GM18505 (cell line): ENCODE data around the gene SGPL1.

Experiments used
- ATAC-seq: cut with Tn5 transposase; IDR thresholded peaks from one replicate; pipeline ENCODE4 v1.9.1; 2021; ENCODE audit not compliant: unreplicated experiment
- POLR2A ChIP-seq: IDR thresholded peaks from 4 replicates; pipeline ENCODE4 v1.6.1; 2011; ENCODE audit warnings: borderline replicate concordance; ENCODE audit not compliant: insufficient read depth, insufficient read length; ENCODE audit errors: extremely low read depth

SGPL1 gene

DNA sequence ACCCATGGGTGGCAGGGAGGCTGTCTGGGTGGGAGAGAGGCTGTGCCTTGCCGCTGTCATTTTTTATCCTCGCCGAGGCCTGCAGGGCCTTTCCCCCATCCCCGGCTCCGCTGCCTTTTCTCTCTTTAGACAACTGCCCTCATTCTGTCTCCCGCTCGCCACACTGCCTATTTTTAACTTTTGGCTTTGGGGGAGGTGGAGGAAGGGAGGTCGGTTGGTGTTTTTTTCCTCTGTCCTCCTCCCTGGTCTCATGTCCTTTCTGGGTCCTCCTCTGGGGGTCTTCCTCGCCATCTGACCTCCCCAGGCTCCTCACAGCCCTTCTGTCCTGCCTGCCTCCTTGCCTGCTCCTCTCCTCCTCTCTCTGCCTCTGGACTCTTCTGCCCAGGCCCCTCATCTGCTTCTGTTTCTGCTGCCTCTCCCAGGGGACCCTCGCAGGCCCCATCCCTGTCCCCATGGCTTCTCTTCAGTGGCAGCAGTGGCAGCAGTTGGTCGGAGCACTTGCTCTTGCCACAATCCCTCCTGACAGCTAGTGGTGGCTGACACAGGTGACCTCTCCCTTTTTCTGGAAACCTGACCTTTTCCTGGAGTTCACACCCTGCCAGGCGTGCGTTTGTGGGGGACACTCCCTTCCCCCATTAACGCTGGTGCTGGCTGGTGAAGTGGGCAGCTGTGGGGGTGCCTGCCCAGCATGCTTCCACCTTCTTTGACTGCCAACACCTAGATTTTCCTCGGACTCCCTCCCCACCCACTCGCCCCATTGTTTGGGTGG, 92.1 kb downstream of the SGPL1 start:
- no peak for ATAC-seq
- TF ChIP-seq POLR2A = no peak

DNA sequence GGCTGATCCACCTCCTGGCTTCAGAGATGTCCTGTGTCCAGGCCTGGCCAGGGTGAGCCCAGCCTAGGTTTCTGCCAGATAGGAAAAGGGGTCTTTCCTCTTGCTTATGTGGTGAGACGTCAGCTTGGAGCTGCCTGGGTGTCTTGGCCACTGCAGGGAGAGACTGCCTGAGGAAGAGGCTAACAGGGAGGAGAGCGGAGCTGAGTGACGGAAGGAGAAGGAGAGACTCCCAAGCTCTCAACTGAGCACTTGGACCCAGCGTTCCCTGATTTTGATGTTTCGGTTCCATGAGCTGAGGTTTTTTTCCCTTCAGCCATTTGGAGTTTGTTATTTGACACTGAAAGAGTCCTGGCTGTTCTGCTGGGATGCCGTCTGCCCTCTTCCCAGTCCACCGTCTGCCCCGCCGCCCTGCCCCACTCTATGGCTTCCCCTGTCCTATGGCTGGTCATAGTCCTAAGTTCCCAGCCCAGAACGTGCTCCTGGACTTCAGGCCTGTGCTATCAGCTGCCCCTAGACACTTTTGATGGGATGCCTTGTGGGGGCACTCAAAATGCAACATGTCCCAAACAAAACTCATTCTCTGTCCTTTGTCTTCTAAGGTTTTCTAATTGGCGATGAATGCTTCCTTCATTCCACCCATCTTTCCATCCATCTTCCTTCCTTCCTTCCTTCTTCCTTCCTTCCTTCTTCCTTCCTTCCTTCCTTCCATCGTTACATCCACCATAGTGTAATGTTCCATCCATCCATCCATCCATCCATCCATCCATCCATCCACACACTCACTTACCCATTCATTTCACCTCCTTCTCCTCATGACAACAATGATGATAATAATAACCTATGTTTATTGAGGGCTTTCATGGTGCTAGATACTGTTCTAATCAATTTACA, 92.9 kb downstream of the SGPL1 start:
- ATAC-seq = no peak
- no peak for TF ChIP-seq POLR2A

DNA sequence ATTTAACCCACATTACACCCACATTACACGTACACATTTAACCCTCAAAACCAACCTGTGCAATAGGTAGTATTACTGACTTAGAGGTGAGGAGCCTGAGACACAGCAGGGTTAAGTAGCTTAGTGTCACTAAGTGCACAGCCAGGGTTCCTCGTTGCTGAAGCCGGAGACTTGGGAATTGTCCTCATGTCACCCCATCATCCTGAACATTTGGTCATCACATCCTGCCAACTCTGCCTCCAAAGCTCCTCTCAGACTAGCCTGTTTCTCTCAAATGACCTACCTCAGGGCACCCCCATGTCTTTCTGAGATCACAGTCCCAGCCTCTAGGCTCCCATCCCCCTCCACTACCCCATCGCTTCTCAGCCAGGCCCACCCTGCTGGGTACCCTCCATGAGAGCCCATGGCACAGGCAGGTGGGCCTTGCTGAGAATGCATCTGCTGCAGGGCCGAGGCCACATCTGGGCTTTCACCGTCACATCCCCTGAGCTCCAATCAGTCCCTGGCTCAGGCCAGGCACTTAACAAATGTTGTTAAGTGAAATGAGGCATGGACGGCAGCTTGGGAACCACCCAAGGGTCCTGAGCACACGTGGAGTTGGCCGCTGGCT, 93.7 kb downstream of the SGPL1 start:
- no peak for TF ChIP-seq POLR2A
- no peak for ATAC-seq

DNA sequence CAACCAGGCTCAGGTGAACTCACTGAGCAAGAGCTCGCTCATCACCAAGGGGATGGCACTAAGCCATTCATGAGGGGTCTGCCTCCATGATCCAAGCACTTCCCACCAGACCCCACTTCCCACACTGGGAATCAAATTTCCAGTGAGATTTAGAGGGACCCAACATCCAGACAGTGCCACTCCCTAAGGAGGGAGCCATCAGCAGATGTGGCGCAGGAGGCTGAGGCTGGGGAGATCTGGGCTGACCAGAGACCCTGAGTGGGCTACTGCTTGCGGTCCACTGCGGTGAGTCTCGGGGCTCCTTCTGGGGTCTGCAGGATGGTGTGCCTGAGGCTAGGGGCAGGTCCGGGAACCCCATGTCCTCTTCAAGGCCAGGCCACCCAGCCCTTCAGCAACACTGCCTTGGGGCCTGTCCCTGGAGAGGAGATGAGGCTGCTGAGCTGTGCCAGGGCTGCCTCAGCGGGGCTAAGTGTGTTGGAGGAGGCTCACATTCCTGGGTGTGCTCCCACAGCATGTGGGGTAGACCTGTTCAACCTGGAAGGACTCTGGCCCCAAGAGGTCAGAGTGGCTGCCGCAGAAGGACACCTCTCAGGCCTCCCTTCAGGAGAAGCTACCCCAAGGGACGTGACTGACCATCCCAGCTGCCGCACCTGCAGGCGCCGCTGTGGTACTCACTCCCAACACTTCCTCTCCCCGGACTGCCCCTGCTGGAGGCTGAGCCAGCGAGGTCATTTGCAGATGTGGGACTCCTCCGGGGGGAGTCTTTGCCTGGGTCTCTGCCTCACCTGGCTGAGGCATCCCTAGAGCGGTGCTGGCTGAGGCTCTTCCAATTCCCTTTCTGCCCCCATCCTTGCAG, 95.0 kb downstream of the SGPL1 start:
- no peak for TF ChIP-seq POLR2A
- no peak for ATAC-seq

DNA sequence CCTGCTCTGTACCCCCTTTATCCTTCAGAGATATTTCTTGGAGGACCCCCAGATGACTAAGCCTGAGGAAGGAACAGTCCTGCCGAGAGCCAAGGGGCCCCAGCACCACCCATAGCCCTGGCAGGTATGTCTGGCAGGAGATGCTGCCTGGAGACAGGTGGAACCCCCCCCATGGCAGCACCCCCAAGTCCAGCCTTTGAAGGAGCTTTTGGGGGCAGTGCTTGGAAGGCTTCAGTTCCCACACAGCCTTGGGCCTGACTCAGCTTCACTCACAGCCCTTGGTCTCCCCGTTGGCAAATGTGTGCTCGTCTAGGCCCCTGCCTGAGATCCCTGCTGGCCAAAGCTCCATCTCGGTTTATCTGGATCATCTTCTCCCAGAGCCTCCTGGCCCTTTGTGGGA, 95.6 kb downstream of the SGPL1 start:
- ATAC-seq = no peak
- TF ChIP-seq POLR2A = no peak

DNA sequence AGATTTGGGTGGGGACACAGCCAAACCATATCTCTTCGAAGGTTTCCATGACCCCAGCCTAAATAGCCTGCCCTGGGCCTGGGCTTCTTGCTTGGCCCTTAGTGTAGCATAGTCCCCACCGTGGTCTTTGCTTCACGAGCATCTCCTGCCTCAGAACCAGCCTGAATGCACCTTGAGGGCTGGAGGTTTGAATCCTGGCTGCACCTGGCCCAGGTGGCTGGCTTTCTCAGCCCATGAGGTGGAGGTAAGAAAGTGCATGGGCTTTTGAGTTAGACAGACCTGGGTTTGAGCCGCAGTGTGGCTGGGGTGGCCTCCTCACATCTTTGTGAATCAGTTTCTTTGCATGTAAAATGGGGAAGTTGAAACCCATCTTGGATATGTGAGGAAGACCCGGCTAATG, 96.8 kb downstream of the SGPL1 start:
- no peak for TF ChIP-seq POLR2A
- no peak for ATAC-seq

DNA sequence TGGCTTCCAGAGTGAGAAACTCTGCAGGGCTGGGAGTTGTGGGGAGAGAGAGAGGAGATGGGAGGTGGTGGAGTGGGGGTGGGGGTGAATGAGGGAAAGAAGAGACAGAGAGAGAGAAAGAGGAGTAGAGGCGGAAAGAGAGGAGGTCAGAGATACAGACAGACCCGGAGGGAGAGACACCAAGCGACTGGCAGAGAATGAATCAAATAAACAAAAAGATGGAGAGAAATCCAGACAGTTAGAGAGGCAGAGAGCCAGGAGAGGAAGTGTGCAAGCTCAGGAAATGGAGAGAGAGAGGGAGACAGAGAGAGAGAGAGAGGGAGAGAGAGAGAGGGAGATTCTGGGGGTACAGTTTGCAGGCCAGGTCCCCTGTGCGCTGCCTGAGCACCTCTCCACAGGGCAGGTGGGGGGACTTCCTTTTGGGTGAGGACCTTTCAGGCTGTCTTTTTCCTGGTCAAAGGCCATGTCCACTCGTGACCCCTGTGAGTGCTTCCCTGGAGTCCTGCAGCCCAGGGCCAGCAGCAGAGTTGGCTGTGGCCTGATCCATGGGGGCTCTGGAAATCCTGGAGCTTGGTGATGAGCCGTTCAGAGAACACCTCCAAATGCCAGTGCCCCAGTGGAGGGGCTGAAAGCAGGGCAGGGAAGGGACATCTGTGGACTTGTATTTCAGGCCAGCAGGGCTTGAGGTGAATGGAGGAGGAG, 97.6 kb downstream of the SGPL1 start:
- ATAC-seq = no peak
- TF ChIP-seq POLR2A = no peak

DNA sequence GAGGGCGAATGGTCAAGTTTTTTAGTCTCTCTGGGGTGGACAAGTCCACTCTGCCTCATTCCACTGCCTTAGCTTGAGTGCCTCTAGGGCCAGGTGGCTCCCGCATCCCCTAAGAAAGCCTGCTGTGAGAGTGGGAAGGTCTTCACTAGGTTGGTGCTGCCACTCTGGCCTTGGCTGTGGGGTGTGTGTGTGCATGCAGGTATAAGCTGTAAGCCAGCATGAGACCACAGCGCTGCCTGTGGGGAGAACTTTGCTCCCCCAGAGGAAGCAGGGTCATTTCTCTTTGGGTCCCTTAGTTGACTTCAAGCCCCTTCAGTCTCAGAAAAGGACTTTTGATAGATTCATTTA, 98.1 kb downstream of the SGPL1 start:
- TF ChIP-seq POLR2A = no peak
- ATAC-seq = no peak

DNA sequence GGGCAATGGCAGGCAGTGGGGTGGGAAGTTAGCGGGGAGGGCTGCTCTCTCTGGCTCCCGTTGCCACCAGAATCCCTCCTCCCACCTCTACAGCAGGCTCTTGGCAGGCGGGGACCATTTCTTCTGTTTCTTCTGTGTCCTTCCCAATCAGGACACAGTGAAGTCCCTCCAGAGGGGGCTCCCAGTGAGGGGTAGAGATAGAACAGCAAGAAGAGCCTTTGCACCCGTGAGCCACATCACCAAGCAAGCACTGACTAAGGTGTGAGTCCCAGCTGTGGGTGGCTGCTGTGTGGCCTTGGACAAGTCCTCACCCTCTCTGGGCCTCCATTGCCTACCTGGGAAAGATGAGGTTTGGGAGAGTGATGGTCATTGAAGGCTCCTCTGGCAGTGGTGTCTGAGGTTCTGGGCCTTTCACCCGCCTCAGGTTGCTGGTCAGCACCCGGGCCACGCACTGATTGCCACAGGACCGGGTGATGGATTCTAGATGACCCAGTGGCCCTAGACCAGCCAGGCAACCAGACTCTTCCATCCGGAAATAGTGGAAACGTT, 98.6 kb downstream of the SGPL1 start:
- no peak for ATAC-seq
- no peak for TF ChIP-seq POLR2A

DNA sequence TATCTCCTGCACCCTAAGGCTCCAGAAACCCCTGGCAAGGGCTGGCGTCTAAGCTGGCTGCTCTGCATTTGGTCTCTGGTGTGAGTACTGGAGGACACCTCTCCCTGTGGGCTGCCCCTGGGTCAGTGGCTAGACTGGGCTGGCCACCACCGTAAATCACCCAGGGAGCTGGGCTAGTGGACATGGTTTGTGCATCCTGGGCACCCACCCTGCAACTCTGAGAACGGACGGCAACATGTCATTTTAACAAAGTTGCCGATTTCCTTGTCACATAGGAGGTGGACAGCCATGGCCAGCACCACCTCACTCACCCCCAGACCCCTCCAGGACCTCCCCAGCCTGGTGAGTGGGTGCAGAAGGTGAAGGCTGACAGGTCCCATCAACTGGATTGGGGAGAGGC, 99.5 kb downstream of the SGPL1 start:
- no peak for TF ChIP-seq POLR2A
- no peak for ATAC-seq

DNA sequence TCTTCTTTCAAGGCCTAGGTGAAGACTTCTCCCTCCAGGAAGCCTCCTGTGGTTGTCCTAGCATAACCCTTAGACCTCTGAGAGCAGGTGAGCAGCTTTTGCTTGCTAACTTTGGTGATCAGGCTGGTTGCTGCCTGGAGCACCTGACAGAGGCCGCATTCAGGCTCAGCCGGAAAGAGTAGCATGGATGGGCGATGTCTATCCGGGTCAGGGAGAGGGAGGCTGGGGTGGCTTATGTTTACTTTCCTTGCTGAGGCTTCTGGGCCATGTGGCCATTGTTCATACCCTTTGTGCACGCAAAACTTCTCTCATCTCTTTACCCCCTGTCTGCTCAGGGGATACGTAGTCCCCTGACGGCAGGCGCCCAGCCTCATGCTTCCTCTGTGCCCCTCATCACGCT, 100.1 kb downstream of the SGPL1 start:
- no peak for ATAC-seq
- no peak for TF ChIP-seq POLR2A

DNA sequence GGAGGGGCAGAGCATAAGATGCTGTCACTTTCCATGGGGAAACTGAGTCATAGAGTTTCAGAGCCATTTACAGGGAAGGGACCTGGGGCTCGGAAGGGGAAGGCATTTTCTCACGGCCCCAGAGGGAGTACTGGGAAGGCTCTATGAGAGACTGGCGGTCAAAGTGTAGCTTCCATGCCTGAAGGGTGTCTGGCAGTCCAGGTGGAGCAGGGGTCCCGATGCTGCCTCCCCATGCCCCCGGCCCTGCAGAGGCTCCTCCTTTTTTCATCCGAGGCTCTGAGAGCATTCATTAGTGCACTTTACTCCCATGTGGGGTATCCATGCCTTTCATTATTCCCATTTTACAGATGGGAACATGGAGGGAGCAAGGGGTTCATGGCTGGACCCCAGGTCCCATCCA, 100.5 kb downstream of the SGPL1 start:
- ATAC-seq = no peak
- TF ChIP-seq POLR2A = no peak

DNA sequence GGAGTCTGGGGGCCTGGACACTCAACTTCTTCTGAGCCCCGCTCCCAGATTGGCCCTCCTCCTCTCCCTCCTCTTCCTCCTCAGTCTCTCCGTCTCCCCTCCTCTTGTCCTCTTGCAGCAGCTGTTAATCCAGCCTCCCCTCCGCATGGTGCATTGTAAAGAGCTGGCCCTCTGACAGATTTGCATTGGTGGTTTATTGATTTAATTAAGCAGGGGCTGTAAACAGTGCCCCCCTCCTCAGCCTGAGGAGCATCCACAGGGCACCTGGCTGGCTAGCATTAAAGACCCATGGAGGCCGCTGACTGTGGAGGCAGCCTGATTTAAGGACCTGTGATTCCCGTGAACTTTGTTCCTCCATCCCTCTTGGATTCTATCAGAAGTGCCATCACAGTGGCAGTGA, 101.5 kb downstream of the SGPL1 start:
- no peak for TF ChIP-seq POLR2A
- no peak for ATAC-seq

DNA sequence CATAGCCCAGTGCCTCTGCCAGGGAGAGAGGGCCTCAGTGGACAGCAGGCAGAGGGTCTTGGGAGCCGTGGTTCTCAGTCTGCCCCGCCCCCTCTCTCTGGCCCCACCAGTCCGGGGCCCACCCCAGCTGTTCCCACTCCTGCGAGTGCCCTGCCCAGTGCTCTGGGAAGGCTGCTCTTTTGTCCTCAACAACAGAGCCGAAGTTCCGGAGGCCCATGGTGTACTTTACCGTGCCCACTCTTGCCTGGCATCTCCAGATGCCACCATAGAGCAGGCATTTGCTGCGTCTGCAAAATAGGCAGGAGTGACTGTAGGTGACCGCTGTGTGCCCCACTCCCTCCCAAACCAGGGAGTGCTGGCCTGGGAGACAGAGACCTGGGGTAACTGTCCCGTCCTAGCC, 101.9 kb downstream of the SGPL1 start:
- no peak for ATAC-seq
- no peak for TF ChIP-seq POLR2A
